HG03565 (cell line): ENCODE results near the gene VMP1.
"Not testable (repeated sequence)": the region's sequence is repeated elsewhere in the genome, so short reads cannot be mapped to it uniquely, and the experiment has no call there.

Source experiments
- ATAC-seq: cut with Tn5 transposase; IDR thresholded peaks from one replicate; pipeline ENCODE4 v1.9.1; 2021; ENCODE audit warnings: mild to moderate bottlenecking, moderate library complexity; ENCODE audit not compliant: unreplicated experiment

The VMP1 gene

GRCh38 chr17:59838052-59838916, 130.8 kb downstream of the VMP1 start:
- no peak for ATAC-seq

DNA sequence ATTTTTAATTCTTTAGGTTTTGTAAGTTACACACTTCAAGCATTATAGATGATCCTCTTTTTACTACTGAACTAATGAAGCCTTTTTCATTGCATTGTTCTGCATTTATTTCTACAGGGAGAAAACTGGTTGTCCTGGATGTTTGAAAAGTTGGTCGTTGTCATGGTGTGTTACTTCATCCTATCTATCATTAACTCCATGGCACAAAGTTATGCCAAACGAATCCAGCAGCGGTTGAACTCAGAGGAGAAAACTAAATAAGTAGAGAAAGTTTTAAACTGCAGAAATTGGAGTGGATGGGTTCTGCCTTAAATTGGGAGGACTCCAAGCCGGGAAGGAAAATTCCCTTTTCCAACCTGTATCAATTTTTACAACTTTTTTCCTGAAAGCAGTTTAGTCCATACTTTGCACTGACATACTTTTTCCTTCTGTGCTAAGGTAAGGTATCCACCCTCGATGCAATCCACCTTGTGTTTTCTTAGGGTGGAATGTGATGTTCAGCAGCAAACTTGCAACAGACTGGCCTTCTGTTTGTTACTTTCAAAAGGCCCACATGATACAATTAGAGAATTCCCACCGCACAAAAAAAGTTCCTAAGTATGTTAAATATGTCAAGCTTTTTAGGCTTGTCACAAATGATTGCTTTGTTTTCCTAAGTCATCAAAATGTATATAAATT, 132.3 kb downstream of the VMP1 start:
- ATAC-seq: no peak

DNA sequence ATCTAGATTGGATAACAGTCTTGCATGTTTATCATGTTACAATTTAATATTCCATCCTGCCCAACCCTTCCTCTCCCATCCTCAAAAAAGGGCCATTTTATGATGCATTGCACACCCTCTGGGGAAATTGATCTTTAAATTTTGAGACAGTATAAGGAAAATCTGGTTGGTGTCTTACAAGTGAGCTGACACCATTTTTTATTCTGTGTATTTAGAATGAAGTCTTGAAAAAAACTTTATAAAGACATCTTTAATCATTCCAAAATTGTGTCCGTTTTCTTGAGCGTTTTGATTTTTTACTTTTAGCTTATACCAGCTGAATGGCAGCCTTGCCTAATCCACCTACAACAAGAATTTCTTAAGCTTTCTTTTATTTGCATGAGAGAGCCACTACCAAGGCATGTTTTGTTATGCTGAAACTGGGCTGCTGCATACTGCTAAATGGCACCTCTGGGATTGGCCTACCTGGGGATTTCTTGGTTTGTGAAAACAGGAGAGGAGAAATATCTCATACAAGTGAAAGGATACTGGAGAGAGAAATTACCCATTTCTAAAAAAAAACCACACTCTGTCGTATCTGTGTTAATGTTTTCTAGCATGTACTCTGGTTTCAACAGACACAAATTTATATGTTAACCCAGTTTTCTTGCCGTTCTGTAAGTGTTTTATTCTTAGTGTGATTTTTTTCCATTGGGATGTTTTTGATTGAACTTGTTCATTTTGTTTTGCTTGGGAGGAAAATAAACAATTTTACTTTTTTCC, 133.1 kb downstream of the VMP1 start:
- no peak for ATAC-seq

DNA sequence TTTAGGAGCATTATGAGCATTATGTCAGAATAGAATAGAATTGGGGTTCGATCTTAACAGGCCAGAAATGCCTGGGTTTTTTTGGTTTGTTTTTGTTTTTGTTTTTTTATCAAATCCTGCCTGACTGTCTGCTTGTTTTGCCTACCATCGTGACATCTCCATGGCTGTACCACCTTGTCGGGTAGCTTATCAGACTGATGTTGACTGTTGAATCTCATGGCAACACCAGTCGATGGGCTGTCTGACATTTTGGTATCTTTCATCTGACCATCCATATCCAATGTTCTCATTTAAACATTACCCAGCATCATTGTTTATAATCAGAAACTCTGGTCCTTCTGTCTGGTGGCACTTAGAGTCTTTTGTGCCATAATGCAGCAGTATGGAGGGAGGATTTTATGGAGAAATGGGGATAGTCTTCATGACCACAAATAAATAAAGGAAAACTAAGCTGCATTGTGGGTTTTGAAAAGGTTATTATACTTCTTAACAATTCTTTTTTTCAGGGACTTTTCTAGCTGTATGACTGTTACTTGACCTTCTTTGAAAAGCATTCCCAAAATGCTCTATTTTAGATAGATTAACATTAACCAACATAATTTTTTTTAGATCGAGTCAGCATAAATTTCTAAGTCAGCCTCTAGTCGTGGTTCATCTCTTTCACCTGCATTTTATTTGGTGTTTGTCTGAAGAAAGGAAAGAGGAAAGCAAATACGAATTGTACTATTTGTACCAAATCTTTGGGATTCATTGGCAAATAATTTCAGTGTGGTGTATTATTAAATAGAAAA, 133.8 kb downstream of the VMP1 start:
- not testable (repeated sequence) for ATAC-seq

DNA sequence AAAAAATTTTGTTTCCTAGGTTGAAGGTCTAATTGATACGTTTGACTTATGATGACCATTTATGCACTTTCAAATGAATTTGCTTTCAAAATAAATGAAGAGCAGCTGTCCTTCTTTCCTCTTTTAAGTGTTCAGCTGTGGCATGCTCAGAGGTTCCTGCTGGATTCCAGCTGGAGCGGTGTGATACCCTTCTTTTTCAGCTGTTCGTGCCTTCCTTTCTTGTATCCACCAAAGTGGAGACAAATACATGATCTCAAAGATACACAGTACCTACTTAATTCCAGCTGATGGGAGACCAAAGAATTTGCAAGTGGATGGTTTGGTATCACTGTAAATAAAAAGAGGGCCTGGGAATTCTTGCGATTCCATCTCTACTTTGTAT, 134.4 kb downstream of the VMP1 start:
- not testable (repeated sequence) for ATAC-seq

DNA sequence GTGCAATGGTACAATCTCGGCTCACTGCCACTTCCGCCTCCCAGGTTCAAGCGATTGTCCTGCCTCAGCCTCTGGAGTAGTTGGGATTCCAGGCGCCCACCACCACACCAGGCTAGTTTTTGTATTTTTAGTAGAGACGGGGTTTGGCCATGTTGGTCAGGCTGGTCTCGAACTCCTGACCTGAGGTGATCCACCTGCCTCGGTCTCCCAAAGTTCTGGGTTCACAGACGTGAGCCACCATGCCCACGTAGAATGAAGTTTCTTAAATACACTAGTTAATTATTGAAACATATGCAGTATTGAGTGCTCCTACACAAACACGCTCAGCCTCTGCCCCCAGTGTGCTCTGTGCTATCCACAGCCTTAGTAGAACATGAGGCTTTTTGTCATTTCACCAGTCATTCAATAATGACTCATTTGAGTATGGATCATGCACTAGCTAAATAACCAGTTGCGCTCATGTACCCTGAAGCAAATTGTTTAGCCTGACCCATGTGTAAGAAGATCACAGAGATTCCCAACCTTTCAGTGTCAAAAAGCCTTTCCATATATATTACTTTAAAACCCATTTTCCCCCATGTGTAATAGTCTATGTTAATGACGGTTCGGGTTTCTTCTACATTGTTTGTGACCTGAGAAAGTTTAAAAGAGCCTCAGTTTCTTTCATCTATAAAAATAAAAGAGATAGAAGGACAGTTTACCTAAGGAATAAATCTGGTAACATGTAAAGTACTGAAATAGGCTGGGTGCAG, 135.6 kb downstream of the VMP1 start:
- ATAC-seq: no peak

DNA sequence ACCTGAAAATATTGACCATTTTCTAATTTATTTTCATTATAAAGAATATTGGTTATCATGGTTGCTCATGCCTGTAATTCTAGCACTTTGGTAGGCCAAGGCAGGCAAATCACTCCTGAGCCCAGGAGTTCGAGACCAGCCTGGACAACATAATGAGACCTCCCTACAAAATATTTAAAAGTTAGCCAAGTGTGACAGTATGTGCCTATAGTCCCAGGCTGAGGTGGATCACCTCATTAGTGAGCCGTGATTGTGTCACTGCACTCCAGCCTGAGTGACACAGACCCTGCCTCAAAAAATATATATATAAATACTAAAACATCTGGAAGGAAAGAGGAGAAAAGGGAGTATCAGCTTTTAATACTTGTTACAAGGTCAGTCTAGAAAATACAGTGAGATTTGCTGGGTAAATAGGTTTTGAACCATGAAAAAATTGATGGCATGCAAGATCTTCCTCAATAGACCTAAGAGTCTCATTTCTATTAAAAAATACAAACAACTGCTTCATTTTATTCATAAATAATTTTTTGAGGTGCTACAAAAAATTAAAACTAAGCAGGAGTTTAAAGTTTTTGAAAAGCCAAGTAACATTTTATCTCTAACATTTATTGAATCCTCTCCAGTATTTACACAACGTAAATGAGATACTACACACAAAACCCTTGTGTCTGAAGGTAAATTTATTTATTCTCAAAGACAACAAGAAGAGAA, 137.6 kb downstream of the VMP1 start:
- ATAC-seq: no peak

- ATAC-seq: no peak
Measured at GRCh38 chr17:59845595-59846393, 138.3 kb downstream of the VMP1 start.

- peak; percentile 40 for ATAC-seq
Measured at GRCh38 chr17:59846394-59847165, 139.1 kb downstream of the VMP1 start.

- no peak for ATAC-seq
Measured at GRCh38 chr17:59848385-59848668, 140.9 kb downstream of the VMP1 start.

- no peak for ATAC-seq
Measured at GRCh38 chr17:59848778-59849177, 141.3 kb downstream of the VMP1 start.

DNA sequence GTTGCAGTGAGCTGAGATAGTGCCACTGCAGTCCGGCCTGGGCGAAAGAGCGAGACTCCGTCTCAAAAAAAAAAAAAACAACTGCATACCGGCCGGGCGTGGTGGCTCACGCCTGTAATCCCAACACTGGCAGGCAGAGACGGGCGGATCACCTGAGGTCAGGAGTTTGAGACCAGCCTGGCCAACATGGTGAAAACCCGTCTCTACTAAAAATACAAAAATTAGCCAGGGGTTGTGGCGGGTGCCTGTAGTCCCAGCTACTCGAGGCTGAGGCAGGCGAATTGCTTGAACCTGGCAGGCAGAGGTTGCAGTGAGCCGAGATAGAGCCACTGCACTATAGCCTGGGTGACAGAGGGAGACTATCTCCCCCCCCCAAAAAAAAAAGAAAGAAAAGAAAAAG, 142.9 kb downstream of the VMP1 start:
- ATAC-seq: not testable (repeated sequence)

GRCh38 chr17:59851439-59852375, 144.3 kb downstream of the VMP1 start:
- ATAC-seq: no peak

- ATAC-seq: not testable (repeated sequence)
Measured at GRCh38 chr17:59852847-59853167, 145.4 kb downstream of the VMP1 start.

DNA sequence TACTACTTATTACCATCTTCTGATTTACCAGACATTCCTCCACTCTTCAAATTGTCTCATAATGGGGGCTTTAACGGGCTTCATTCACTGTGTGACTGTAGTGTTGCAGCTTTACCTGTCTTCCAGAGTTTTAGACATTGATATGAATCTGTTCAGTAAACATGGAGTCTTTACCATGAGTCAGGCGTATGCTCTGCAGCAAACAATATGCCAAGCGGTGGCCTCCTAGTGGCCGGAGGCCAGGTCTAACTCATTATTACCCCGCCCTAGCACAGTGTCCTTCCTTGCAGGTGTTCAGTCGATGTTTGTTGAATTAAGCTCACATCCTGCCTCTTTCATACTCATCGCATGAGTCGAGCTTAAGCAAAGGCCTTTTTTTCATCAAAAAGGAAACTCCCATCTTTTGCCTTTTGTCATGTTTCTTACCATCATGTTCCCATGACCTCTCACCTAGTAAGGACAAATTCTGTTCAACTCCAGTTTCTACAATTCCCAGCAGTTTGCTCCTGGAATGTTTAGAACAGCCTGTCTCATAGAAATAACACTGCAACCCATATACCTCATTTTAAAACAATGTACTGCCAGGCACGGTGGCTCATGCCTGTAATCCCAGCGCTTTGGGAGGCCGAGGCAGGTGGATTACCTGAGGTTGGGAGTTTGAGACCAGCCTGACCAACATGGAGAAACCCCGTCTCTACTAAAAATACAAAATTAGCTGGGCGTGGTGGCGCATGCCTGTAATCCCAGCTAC, 145.9 kb downstream of the VMP1 start:
- ATAC-seq: no peak

DNA sequence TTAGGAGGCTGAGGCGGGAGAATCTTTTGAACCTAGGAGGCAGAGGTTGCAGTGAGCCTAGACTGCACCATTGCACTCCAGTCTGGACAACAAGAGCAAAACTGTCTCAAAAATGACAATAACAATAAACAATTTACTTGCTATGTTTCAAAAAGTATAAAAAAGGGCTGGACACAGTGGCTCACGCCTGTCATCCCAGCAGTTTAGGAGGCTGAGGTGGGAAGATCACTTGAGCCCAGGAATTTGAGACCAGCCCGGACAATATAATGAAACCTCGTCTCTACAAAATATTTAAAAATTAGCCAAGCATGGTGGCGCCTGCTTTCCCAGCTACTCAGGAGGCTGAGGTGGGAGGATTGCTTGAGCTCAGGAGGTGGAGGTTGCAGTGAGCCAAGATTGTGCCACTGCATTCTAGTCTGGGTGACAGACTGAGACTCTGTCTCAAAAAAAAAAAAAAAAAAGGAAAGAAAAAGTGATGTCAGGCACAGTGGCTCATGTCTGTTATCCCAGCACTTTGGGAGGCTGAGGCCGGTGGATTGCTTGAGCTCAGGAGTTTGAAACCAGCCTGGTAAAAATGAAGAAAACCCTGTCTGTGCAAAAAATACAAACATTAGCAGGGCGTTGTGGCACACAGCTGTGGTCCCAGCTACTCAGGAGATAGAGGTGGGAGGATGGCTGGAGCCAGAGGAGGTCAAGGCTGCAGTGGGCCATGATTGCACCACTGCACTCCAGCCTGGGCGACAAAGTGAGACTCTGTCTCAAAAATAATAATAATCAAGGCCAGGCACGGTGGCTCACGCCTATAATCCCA, 146.7 kb downstream of the VMP1 start:
- not testable (repeated sequence) for ATAC-seq
